Loucy (cell line): ENCODE results near the gene HDAC11.

ENCODE experiments used
- H2AFZ ChIP-seq: fragments of 200-600 bp; sonication (generic); 2 replicates; pipeline ENCODE4 v1.6.0; 2016; ENCODE audit warnings: antibody characterized with exemption, mild to moderate bottlenecking, low read length, moderate library complexity
- H3F3A ChIP-seq: fragments of 200-600 bp; 2 replicates; pipeline ENCODE4 v1.6.0; 2016; ENCODE audit warnings: antibody characterized with exemption, low read depth, mild to moderate bottlenecking
- H3K27me3 ChIP-seq: fragments of 200-600 bp; sonication (generic); 2 replicates; pipeline ENCODE4 v1.6.1; 2014; ENCODE audit warnings: low read length, mild to moderate bottlenecking; ENCODE audit not compliant: insufficient read depth, poor library complexity, severe bottlenecking
- H3K36me3 ChIP-seq: fragments of 200-600 bp; sonication (generic); 2 replicates; pipeline ENCODE4 v1.6.1; 2016; ENCODE audit warnings: low read length; ENCODE audit not compliant: insufficient read depth
- H3K4me1 ChIP-seq: fragments of 200-600 bp; sonication (generic); 2 replicates; pipeline ENCODE4 v1.5.1; 2014; ENCODE audit warnings: low read length, mild to moderate bottlenecking; ENCODE audit not compliant: insufficient read depth, poor library complexity, severe bottlenecking
- H3K4me2 ChIP-seq: fragments of 200-600 bp; sonication (generic); 2 replicates; pipeline ENCODE4 v1.6.0; 2014; ENCODE audit warnings: antibody characterized with exemption, low read length, low read depth, mild to moderate bottlenecking; ENCODE audit not compliant: poor library complexity, severe bottlenecking
- H3K4me3 ChIP-seq: fragments of 200-600 bp; sonication (generic); 2 replicates; pipeline ENCODE4 v1.5.1; 2014; ENCODE audit warnings: low read length, mild to moderate bottlenecking, mixed read lengths; ENCODE audit not compliant: poor library complexity, severe bottlenecking
- H3K79me2 ChIP-seq: fragments of 200-600 bp; sonication (generic); 2 replicates; pipeline ENCODE4 v1.6.1; 2014; ENCODE audit warnings: low read length; ENCODE audit not compliant: insufficient read depth
- H3K9ac ChIP-seq: fragments of 200-600 bp; sonication (generic); 2 replicates; pipeline ENCODE4 v1.6.0; 2014; ENCODE audit warnings: mild to moderate bottlenecking, low read depth, low read length, moderate library complexity; ENCODE audit not compliant: poor library complexity, severe bottlenecking
- H3K9me2 ChIP-seq: fragments of 200-600 bp; sonication (generic); replicated peaks from 2 replicates; pipeline ENCODE4 v1.6.1; 2016; ENCODE audit warnings: low read depth, low read length, mixed read lengths
- H3K9me3 ChIP-seq: fragments of 200-600 bp; sonication (generic); 2 replicates; pipeline ENCODE4 v1.6.1; 2014; ENCODE audit warnings: mild to moderate bottlenecking, antibody characterized with exemption, low read length, low read depth; ENCODE audit not compliant: insufficient read depth
- H4K20me1 ChIP-seq: fragments of 200-600 bp; sonication (generic); 2 replicates; pipeline ENCODE4 v1.6.0; 2014; ENCODE audit warnings: antibody characterized with exemption, low read length, mild to moderate bottlenecking; ENCODE audit not compliant: insufficient read depth, poor library complexity, severe bottlenecking
- EZH2phosphoT487 ChIP-seq: fragments of 200-600 bp; IDR thresholded peaks from 2 replicates; pipeline ENCODE4 v1.6.1; 2018; ENCODE audit warnings: antibody characterized with exemption, mild to moderate bottlenecking, moderate library complexity, borderline replicate concordance
- TF ChIP-seq, protein P1 (sequence below): fragments of 200-600 bp; sonication (generic); conservative IDR thresholded peaks from 2 replicates; pipeline ENCODE4 v1.5.1; 2014; ENCODE audit warnings: mild to moderate bottlenecking, antibody characterized with exemption, low read length

HDAC11 gene

DNA sequence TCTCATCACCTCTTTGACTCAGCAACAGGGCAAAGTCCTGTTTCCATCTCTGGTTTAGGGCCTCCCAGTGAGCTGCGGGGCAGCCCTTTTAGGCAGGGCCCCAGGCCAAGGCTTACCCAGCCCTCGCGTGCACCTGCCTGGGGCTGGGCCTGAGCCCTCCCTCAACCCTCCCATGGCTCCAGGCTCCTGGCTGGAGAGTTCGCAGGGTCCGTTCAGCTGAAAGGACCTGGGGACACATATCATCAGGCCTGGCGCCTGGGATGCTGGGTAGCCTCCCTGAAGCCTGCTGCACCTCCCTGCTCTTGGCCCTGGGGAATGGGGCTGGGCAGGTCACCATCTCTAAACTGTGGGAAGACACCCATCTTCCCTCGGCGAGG, 29.7 kb downstream of the HDAC11 start:
- no peaks in the 10 kb centered on the region for H3K9me3 ChIP-seq
- H3K79me2 ChIP-seq = no peaks in the 10 kb centered on the region
- H3K9me2 ChIP-seq = no peaks in the 10 kb centered on the region
- H3K4me3 ChIP-seq = no peak overlapping the region
- H3K4me2 ChIP-seq = no peak overlapping the region
- no peak overlapping the region for H3K9ac ChIP-seq
- H3K4me1 ChIP-seq = peaks cover 8% of the 10 kb centered on the region
- TF ChIP-seq EZH2phosphoT487 = no peak
- TF ChIP-seq, protein P1, sequence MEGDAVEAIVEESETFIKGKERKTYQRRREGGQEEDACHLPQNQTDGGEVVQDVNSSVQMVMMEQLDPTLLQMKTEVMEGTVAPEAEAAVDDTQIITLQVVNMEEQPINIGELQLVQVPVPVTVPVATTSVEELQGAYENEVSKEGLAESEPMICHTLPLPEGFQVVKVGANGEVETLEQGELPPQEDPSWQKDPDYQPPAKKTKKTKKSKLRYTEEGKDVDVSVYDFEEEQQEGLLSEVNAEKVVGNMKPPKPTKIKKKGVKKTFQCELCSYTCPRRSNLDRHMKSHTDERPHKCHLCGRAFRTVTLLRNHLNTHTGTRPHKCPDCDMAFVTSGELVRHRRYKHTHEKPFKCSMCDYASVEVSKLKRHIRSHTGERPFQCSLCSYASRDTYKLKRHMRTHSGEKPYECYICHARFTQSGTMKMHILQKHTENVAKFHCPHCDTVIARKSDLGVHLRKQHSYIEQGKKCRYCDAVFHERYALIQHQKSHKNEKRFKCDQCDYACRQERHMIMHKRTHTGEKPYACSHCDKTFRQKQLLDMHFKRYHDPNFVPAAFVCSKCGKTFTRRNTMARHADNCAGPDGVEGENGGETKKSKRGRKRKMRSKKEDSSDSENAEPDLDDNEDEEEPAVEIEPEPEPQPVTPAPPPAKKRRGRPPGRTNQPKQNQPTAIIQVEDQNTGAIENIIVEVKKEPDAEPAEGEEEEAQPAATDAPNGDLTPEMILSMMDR = no peak
- H3F3A ChIP-seq = no peaks in the 10 kb centered on the region
- H3K27me3 ChIP-seq = no peaks in the 10 kb centered on the region
- H2AFZ ChIP-seq = no peak overlapping the region
- no peaks in the 10 kb centered on the region for H3K36me3 ChIP-seq
- H4K20me1 ChIP-seq = no peaks in the 10 kb centered on the region

DNA sequence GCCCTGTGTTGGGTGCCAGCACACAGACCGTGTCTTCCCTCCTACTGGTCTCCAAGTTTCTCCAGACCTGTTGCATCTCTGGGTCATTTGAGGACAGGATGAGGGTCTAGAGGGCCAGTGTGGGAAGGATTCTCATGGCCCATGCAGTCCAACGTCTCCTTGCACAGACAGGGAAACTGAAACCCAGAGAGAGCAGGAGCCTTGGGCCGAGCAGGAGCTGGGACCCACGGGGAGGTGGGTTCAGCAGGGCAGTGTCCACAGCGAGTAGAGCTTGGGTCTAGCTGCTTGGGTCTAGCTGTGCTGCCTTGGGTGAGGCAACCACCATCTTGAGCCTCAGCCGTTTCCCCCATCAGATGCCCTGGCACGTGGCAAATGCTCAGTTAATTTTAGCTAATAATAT, 32.3 kb downstream of the HDAC11 start:
- no peaks in the 10 kb centered on the region for H3K79me2 ChIP-seq
- no peaks in the 10 kb centered on the region for H3K9me2 ChIP-seq
- H3K4me3 ChIP-seq = no peak overlapping the region
- H3K9me3 ChIP-seq = no peaks in the 10 kb centered on the region
- no peak overlapping the region for H3K4me2 ChIP-seq
- no peaks in the 10 kb centered on the region for H3F3A ChIP-seq
- H3K36me3 ChIP-seq = no peaks in the 10 kb centered on the region
- H3K9ac ChIP-seq = no peak overlapping the region
- peaks cover 6% of the 10 kb centered on the region for H3K4me1 ChIP-seq
- H4K20me1 ChIP-seq = no peaks in the 10 kb centered on the region
- no peaks in the 10 kb centered on the region for H3K27me3 ChIP-seq
- no peak overlapping the region for H2AFZ ChIP-seq
- TF ChIP-seq, protein P1 = no peak
- no peak for TF ChIP-seq EZH2phosphoT487

DNA sequence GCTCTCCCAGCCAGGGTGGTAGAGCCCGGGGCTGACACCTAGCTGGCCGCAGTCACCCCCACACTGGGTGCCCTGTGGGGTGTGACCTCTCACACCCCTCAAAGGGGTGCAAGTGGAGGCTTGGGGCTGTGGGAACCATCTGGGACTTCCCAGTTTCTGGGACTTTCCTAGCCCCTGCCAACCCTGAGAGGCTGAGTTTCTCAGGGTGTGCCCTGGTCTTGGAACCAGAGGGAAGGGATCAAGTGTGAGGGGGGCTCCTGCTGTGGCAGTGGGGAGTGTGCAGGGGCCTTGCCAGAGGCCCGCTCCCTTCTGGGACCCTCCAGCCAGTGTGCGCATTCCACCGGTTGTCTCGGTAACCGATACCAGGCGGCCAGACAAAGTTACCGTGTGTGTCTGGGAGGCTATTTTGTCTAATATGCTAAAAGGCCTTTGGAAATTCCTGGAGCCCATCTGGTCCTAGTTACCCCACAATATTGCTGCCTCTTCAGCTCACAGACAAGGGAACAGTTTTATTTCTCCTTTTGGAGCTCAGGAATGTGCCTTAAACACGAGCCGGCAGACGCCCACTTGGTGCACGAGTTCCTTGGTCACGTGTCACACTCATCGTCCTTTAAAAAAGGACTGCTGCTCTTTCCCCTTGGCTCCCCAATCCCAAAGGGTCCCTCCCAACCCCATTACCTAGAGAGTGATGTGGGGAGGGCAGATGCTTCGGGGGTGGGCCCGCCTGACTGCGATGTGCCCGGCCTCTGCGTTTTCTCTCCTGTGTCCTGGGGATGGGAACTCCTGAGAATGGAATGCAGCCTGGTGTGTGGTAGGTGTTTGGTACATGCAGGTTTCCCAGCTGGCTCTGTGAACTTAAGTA, 33.2 kb downstream of the HDAC11 start:
- Histone ChIP-seq H3K9me2 (no peaks in the 10 kb centered on the region), H3K4me3 (no peak overlapping the region), H3K4me2 (no peak overlapping the region), H3K9ac (no peak overlapping the region), H3K79me2 (no peaks in the 10 kb centered on the region), H3K36me3 (no peaks in the 10 kb centered on the region), H3F3A (no peaks in the 10 kb centered on the region), H2AFZ (no peak overlapping the region), H4K20me1 (no peaks in the 10 kb centered on the region), H3K9me3 (no peaks in the 10 kb centered on the region), H3K4me1 (no peaks in the 10 kb centered on the region), H3K27me3 (no peaks in the 10 kb centered on the region)
- no peak for TF ChIP-seq EZH2phosphoT487
- TF ChIP-seq, protein P1 = no peak
